AG09309 (cell line): ENCODE data around the gene MYO1D.

Experiments used
- DNase-seq: peaks from one replicate; pipeline ENCODE4 v3.0.0-alpha.2; 2010; ENCODE audit warnings: low read depth
- H3K4me3 ChIP-seq: 2 replicates; pipeline ENCODE4 v1.5.1; 2011; ENCODE audit warnings: mild to moderate bottlenecking, low read depth, low read length, moderate library complexity; ENCODE audit not compliant: control insufficient read depth
- TF ChIP-seq, protein P1 (sequence below): IDR thresholded peaks from 2 replicates; pipeline ENCODE4 v1.5.1; 2011; ENCODE audit warnings: mild to moderate bottlenecking, low read depth, low read length, inconsistent platforms; ENCODE audit not compliant: insufficient read depth, control insufficient read depth; ENCODE audit errors: missing control alignments

MYO1D gene

DNA sequence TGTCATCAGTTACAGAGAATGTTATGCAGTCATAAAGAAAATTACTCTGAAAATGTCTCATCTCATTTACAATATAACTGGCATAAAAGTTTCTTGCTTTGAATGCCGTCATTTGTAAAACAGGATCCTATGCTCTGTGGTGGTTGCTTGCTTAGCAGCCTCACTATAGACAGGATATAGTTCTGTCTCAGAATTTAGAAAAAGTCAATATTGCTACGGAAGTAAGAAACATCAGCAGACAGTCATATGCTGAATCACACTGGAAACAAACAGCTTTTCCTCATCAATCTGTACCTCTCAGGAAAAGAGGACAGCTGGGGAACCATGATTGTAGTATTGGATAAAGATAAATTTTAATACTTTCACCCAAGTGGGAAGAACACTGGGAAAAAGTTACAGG is 105.5 kb downstream of the MYO1D start:
- no peak for DNase-seq
- TF ChIP-seq, protein P1, sequence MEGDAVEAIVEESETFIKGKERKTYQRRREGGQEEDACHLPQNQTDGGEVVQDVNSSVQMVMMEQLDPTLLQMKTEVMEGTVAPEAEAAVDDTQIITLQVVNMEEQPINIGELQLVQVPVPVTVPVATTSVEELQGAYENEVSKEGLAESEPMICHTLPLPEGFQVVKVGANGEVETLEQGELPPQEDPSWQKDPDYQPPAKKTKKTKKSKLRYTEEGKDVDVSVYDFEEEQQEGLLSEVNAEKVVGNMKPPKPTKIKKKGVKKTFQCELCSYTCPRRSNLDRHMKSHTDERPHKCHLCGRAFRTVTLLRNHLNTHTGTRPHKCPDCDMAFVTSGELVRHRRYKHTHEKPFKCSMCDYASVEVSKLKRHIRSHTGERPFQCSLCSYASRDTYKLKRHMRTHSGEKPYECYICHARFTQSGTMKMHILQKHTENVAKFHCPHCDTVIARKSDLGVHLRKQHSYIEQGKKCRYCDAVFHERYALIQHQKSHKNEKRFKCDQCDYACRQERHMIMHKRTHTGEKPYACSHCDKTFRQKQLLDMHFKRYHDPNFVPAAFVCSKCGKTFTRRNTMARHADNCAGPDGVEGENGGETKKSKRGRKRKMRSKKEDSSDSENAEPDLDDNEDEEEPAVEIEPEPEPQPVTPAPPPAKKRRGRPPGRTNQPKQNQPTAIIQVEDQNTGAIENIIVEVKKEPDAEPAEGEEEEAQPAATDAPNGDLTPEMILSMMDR: no peak
- H3K4me3 ChIP-seq: no peak overlapping the region

DNA sequence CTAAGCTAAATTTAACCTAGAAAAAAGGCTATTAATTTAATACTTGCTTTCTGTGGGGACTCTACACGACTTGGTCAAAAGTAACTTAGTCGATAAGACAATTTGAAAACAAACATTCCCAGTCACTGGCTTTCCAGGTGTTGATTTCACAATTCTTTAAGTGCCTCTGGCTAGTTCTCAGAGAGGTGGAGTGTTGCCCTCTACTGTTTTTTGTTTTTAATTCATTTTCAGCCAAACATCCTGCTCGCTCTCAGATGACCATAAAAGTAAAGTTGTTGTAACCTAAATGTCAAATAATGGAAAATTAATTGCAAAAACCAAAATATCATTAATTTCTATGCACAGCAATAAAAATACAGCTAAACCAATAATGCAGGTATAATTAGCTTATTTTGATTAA is 107.1 kb downstream of the MYO1D start:
- TF ChIP-seq, protein P1: no peak
- no peak for DNase-seq
- H3K4me3 ChIP-seq: no peak overlapping the region

DNA sequence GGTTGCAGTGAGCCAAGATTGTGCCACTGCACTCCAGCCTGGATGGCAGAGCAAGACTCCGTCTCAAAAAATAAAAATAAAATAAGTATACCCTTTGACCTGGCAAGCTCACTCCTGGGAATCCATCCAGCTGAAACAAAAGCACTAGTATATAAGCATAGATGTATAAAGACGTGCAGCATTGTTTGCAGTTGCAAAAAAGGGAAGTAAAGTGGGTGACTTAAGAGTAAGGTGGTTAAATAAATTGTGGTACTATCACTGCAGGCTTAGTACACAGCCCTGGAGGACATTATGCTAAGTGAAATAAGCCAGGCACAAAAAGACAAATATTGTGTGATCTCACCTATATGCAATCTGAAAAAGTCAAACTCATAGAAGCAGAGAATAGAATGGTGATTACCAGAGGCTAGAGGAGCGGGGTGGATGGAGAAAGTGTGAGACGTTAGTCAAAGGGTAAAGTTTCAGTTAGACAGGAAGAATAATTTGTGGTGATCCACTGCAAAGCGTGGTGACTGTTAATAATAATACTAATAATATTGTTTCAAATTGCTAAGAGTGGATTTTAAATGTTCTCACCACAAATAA is 113.0 kb downstream of the MYO1D start:
- DNase-seq: no peak
- no peak overlapping the region for H3K4me3 ChIP-seq
- TF ChIP-seq, protein P1: no peak

DNA sequence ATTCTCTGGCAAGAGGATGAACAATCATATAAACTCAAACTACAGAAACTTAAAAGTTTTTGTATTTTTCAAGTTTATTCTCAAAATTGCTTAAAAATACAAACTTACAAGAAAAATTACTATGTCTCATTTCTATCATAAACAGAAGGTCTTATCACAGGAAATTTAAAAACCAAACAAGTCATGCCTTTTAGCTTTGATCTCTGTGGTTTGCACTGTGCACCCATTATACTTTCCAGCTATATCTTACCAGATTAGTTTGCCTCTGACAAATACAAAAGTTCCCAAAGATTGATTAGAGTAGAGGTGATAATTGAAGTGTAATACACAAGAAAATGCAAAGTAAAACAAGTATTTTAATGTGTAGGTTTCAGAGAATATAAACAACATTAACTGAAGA is 117.4 kb downstream of the MYO1D start:
- H3K4me3 ChIP-seq: no peak overlapping the region
- no peak for DNase-seq
- TF ChIP-seq, protein P1: no peak

DNA sequence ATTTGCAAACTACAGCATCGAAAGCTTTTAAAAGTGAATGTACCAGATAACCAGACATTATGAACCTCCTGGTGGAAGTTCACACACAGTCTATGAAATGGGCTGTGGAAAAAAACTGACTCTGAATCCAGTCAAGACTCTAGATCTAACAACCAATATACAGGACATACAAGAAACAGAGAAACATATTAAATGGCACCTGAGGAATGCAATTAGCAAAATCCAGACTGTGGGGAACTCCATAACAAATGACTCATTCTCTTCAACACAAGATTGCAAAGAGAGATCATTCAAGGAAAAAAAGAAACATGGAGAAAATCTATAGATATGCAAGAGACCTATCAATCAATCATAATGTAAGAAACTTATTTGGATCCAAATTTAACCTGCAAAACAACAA is 119.0 kb downstream of the MYO1D start:
- TF ChIP-seq, protein P1: no peak
- H3K4me3 ChIP-seq: no peak overlapping the region
- DNase-seq: no peak

DNA sequence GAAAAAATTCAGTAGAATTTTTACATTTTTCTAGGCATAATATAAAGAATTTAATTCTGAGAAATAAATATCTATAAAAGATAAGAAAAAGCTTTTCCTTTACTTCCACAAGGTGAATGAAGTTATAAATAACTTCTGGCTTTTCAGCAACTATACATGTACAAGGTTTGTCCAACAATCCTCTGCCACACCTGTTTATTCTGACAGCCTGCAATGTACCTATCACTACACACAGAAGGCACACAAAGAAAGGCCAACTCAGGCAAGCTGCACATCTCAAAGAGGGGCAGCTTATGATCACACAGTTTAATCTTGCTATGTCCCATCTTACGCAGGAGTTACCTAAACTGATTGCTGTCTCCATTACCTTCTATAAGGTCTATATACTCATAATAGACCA is 120.2 kb downstream of the MYO1D start:
- no peak for DNase-seq
- TF ChIP-seq, protein P1: no peak
- H3K4me3 ChIP-seq: no peak overlapping the region
